NB4 (cell line): ENCODE results near the gene PLSCR1.

Experiments used
- MAX ChIP-seq: IDR thresholded peaks from 2 replicates; pipeline ENCODE4 v1.6.1; 2011; ENCODE audit warnings: low read depth, low read length
- MYC ChIP-seq: IDR thresholded peaks from 2 replicates; pipeline ENCODE4 v1.6.1; 2011; ENCODE audit warnings: low read depth, low read length
- POLR2A ChIP-seq: IDR thresholded peaks from 2 replicates; pipeline ENCODE4 v1.6.1; 2011; ENCODE audit warnings: mild to moderate bottlenecking; ENCODE audit not compliant: insufficient read length; ENCODE audit errors: extremely low read depth
- TF ChIP-seq, protein P1 (sequence below): IDR thresholded peaks from one replicate; pipeline ENCODE4 v1.5.1; 2012; ENCODE audit warnings: low read depth, low read length

- TF ChIP-seq MYC (no peak), POLR2A (no peak), MAX (no peak)
- TF ChIP-seq, protein P1, sequence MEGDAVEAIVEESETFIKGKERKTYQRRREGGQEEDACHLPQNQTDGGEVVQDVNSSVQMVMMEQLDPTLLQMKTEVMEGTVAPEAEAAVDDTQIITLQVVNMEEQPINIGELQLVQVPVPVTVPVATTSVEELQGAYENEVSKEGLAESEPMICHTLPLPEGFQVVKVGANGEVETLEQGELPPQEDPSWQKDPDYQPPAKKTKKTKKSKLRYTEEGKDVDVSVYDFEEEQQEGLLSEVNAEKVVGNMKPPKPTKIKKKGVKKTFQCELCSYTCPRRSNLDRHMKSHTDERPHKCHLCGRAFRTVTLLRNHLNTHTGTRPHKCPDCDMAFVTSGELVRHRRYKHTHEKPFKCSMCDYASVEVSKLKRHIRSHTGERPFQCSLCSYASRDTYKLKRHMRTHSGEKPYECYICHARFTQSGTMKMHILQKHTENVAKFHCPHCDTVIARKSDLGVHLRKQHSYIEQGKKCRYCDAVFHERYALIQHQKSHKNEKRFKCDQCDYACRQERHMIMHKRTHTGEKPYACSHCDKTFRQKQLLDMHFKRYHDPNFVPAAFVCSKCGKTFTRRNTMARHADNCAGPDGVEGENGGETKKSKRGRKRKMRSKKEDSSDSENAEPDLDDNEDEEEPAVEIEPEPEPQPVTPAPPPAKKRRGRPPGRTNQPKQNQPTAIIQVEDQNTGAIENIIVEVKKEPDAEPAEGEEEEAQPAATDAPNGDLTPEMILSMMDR: no peak
Measured at GRCh38 chr3:146536681-146537080, 7.7 kb downstream of the PLSCR1 start.
